ENCODE data around the gene LILRA2.
"Not testable (repeated sequence)": the region's sequence is repeated elsewhere in the genome, so short reads cannot be mapped to it uniquely, and the experiment has no call there.

Gene LILRA2

DNA sequence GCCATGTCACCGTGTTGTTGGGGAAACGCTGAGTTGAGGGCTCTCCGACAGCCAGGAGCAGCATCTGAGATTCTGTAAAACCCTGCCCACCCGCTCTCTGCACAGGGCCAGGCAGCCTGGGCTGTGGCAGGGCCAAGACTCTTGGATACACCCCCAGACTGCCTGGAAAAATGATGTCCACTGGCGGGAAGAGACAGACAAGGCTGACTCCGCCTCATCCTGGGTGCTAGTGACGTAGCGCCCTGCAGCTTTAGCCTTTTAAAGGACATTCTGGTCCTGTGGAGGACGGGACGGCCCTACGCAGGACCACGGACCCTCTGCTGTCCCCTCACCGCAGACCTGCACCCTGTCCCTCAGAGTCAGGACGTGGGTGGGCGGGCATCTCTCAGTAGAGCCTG is 20.7 kb upstream of the LILRA2 start:
- Mint-ChIP-seq H3K27me3 (peaks cover 13% of the 10 kb centered on the region), H3K27ac (no peak overlapping the region), H3K9me3 (peaks cover 2% of the 10 kb centered on the region), H3K4me1 (peaks cover 7% of the 10 kb centered on the region), H3K4me3 (no peak overlapping the region), H3K36me3 (peaks cover 4% of the 10 kb centered on the region)
- no peak for DNase-seq (ENCODE audit: low spot score in 2 of 2)
- no peak for ATAC-seq (ENCODE audit: low read depth)

DNA sequence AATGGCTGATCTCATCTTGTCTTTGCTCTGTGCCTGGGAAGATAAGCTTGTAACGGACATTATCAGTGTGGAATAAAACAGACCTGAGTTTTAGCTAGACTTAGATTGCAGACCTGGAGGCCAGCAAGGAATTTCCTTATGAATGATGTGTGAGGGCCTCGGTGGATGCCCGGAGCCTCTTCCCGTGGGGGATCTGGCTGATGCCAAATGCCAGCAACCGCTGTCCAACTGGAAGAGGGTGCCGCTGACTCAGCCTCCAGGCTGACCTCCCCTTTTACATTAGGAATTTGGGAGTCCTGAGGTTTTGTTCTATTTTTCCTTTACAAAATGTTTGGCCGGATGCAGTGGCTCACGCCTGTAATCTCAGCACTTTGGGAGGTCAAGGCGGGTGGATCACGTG is 19.6 kb upstream of the LILRA2 start:
- peaks cover 4% of the 10 kb centered on the region for H3K36me3 Mint-ChIP-seq
- H3K9me3 Mint-ChIP-seq: peaks cover 2% of the 10 kb centered on the region
- ATAC-seq (ENCODE audit: low read depth): no peak
- H3K4me3 Mint-ChIP-seq: no peak overlapping the region
- H3K27me3 Mint-ChIP-seq: peaks cover 17% of the 10 kb centered on the region
- no peak for DNase-seq (ENCODE audit: low spot score in 2 of 2)
- H3K27ac Mint-ChIP-seq: no peak overlapping the region
- peaks cover 7% of the 10 kb centered on the region for H3K4me1 Mint-ChIP-seq

DNA sequence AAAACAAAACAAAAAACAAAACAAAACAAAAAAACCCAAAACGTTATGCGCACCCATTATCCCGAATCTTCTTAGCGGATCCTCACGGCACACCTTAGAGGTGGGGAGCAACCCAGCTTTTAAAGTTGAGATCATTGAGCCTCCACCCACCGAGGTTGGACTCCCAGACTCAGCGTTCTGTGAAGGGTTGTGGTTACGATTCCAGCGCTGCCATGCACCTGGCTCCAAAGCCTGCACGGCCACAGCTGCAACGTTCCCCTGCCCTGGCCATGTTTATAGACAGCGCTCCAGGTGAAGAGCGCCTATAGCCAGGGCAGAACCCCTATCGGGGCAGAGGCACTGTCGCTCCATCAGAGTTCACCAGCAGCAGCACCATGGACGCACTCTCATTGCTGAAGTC is 18.7 kb upstream of the LILRA2 start:
- H3K4me1 Mint-ChIP-seq: peaks cover 7% of the 10 kb centered on the region

DNA sequence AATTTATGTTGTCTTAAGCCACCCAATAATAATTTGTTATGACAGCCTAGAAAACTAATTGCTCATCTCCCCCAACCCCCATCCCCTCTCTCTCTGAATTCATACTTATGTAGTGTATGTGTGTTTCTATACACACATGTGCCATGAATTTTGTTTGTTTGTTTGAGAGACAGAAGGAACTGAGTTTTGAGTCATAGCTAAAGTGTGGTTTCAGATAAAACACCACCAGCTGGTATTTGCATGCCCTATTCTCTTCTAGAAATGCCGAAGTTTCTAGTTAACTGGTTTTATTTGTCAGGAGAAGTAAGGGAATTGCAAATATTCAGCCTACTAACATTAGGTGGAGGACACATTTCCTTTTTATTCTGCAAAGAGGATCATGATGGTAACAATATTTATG is 17.4 kb upstream of the LILRA2 start:
- peaks cover 4% of the 10 kb centered on the region for H3K36me3 Mint-ChIP-seq
- no peak overlapping the region for H3K27ac Mint-ChIP-seq
- H3K9me3 Mint-ChIP-seq: peaks cover 2% of the 10 kb centered on the region
- no peak for DNase-seq (ENCODE audit: low spot score in 2 of 2)
- peaks cover 7% of the 10 kb centered on the region for H3K4me1 Mint-ChIP-seq
- no peak overlapping the region for H3K4me3 Mint-ChIP-seq
- ATAC-seq (ENCODE audit: low read depth): no peak
- peaks cover 17% of the 10 kb centered on the region for H3K27me3 Mint-ChIP-seq

More for the DNA sequence above, 18.7 kb upstream of the LILRA2 start:
- no peak for ATAC-seq (ENCODE audit: low read depth)
- DNase-seq (ENCODE audit: low spot score in 2 of 2): no peak
- Mint-ChIP-seq H3K9me3 (peaks cover 2% of the 10 kb centered on the region), H3K36me3 (peaks cover 4% of the 10 kb centered on the region), H3K27me3 (peaks cover 17% of the 10 kb centered on the region), H3K4me3 (no peak overlapping the region), H3K27ac (no peak overlapping the region)

DNA sequence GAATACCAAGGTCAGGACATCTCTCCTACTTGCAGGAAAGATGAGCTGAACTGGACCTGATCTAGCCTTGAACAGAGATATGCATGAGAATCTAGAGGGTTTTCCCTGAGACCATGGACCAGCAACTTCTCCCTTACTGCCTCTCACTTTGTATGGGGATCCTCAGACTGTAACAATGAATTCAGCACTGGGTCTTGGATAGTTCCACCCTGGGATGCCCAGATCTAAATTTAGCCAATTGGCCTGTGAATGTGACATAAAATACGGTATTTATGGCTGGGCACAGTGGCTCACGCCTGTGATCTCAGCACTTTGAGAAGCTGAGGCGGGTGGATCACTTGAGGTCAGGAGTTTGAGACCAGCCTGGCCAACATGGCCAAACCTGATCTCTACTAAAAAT is 15.3 kb upstream of the LILRA2 start:
- H3K27me3 Mint-ChIP-seq: peaks cover 14% of the 10 kb centered on the region
- H3K9me3 Mint-ChIP-seq: no peaks in the 10 kb centered on the region
- no peak overlapping the region for H3K27ac Mint-ChIP-seq

DNA sequence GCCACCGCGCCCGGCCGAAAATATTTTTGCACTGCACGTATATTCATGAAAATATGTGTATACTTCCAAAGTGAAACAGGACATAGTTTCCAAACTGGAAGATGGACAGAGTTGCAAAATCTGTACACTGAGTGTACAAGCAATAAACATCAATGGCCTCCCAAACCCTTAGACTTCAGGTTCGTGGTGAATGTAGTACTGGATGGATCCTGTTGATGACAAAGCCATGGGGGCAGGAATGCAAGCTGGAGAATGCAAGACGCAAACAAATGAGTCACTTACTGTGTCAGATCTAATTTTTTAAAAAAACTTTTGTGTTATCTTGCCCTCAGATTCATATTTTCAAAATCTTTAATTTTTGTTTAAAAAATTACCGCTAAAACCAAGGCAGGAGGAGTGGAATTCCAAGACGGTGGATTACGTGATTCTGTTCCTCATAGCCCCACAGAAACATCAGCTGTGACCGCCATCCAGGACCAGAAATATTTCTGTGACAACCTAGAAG is 12.7 kb upstream of the LILRA2 start:
- Mint-ChIP-seq H3K4me3 (no peak overlapping the region), H3K27ac (no peak overlapping the region), H3K9me3 (no peaks in the 10 kb centered on the region), H3K27me3 (peaks cover 10% of the 10 kb centered on the region), H3K36me3 (no peaks in the 10 kb centered on the region), H3K4me1 (no peaks in the 10 kb centered on the region)
- DNase-seq (ENCODE audit: low spot score in 2 of 2): no peak
- no peak for ATAC-seq (ENCODE audit: low read depth)

More for the DNA sequence above, 15.3 kb upstream of the LILRA2 start:
- ATAC-seq (ENCODE audit: low read depth) (no peak), DNase-seq (ENCODE audit: low spot score in 2 of 2) (no peak)
- Mint-ChIP-seq H3K4me3 (no peak overlapping the region), H3K4me1 (no peaks in the 10 kb centered on the region), H3K36me3 (no peaks in the 10 kb centered on the region)

DNA sequence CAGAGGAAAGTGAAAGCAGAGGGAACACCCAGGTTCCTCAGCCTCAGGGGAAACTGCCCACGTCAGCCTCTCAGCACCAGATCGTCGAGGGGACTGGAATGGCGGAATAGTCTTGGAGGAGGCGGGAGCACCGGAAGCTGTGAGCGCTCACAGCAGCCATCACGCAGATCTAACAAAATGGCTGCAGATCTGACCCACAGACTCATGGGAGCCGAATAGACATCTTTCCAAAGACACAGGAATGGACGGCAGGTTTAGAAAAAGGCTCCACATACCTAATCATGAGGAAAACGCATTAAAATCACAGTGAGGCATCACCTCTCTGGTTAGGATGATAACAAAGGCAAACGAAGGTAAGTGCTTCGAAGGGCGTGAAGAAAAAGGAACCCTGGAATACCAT is 11.8 kb upstream of the LILRA2 start:
- ATAC-seq (ENCODE audit: low read depth) (no peak), DNase-seq (ENCODE audit: low spot score in 2 of 2) (no peak)
- Mint-ChIP-seq H3K36me3 (no peaks in the 10 kb centered on the region), H3K4me3 (no peak overlapping the region), H3K4me1 (peaks cover 1% of the 10 kb centered on the region), H3K27me3 (peaks cover 10% of the 10 kb centered on the region), H3K27ac (no peak overlapping the region), H3K9me3 (no peaks in the 10 kb centered on the region)

DNA sequence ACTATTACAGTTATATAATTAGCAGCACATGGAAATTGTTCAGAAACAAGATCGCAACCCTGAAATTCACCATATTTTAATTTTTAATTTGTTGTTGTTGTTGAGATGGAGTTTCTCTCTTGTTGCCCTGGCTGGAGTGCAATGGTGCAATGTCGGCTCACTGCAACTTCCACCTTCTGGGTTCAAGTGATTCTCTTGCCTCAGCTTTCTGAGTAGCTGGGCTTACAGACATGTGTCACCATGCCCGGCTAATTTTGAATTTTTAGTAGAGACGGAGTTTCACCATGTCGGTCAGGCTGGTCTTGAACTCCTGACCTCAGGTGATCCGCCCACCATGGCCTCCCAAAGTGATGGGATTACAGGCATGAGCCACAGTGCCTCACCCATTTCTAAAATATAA is 10.4 kb upstream of the LILRA2 start:
- H3K27ac Mint-ChIP-seq; H3K36me3 Mint-ChIP-seq; H3K9me3 Mint-ChIP-seq; H3K4me1 Mint-ChIP-seq; H3K4me3 Mint-ChIP-seq; ATAC-seq (ENCODE audit: low read depth); H3K27me3 Mint-ChIP-seq; DNase-seq (ENCODE audit: low spot score in 2 of 2): not testable (repeated sequence)

DNA sequence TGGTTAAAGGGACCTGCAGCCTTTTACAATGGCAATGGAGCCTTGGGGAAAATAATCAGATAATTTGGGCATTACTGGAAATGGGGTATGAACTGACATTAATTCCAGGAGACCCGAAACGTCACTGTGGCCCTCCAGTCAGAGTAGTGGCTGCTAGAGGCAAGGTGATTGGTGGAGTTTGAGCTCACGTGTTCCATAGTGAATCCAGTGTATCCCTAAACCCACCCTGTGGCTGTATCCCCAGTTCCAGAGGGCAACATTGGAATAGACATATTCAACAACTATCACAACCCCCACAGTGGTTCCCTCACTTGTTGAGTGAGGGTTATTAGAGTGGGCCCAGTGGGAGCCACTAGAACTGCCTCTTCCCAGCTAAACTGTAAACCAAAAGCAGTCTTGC is 3.3 kb upstream of the LILRA2 start:
- no peak overlapping the region for H3K27ac Mint-ChIP-seq
- ATAC-seq (ENCODE audit: low read depth) (no peak), DNase-seq (ENCODE audit: low spot score in 2 of 2) (no peak)
- H3K9me3 Mint-ChIP-seq: no peaks in the 10 kb centered on the region
- H3K4me1 Mint-ChIP-seq: peaks cover 31% of the 10 kb centered on the region
- H3K27me3 Mint-ChIP-seq: peaks cover 3% of the 10 kb centered on the region
- no peak overlapping the region for H3K4me3 Mint-ChIP-seq
- H3K36me3 Mint-ChIP-seq: no peaks in the 10 kb centered on the region

DNA sequence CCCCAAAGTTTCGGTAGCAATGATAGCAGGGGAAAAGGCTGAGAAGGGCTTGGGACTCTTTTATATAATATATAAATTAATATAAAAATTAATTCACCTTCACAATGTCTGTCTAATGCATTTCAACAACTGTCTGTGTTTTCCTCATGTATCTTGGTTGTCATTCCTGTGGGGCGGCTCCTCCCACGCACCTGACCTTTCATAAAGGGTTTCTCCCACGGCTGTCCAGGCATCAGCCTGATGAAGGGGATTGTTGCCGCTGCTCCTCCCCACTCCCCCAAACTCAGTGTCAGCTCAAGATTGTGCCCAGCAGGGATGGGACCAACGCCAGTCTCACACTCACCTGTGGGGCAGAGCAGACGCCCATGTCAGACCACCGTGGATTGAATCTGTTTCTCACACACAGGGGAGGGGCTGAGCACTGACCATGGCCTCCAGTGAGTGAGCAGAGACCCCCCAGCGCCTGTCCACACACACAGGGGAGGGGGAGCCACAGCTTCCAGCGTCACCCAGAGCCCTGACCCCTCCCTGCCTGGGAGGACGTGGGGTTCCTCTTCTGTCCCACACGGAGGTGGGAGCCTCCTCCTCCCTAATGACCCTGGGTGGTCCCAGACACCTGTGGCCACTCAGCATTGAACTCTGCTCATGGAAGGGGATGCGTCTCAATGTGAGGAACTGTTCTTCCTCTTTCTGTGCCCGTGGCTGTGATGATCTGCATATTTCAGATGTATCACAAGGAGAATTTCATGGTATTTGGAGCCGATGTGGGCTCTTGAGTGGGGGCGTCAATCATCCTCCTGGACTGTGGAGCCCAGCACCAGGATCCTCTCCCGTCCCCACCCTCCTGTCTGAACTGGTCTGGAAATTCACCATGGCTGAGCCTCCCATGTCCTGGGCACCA is 1.6 kb upstream of the LILRA2 start:
- Mint-ChIP-seq H3K4me1 (peaks cover 29% of the 10 kb centered on the region), H3K27ac (peak overlapping the region; percentile 16)
- peak; percentile 24 for ATAC-seq (ENCODE audit: low read depth)
- H3K27me3 Mint-ChIP-seq; H3K9me3 Mint-ChIP-seq; H3K4me3 Mint-ChIP-seq; H3K36me3 Mint-ChIP-seq; DNase-seq (ENCODE audit: low spot score in 2 of 2): not testable (repeated sequence)

DNA sequence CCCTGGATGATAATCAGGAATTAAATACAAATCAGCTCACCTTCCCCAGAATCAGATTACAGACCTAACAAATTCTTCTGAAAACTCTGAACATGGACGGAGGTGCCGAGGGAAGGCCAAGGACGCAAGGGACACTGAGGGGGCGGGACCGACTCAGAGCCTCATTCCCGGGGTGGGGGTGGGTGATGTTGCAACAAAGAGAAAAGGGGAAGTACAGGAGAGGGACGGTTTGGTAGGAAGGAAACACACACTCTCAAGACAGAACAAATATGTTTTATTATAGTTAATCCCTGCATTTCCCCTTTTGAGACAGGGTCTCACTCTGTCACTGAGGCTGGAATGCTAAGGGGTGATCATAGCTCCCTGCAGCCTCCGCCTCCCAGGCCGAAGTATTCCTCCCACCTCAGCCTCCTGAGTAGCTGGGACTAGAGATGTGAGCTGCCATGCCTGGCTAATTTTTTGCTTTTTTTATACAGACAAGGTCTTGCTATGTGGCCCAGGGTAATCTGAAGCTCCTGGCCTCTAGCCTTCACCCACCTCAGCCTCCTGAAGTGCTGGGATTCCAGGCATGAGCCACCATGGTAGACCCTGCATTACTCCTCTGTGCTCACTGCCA is 786 bp upstream of the LILRA2 start:
- DNase-seq (ENCODE audit: low spot score in 2 of 2) (no peak), ATAC-seq (ENCODE audit: low read depth) (peak; percentile 49)
- Mint-ChIP-seq H3K9me3 (no peaks in the 10 kb centered on the region), H3K4me1 (peaks cover 25% of the 10 kb centered on the region), H3K27ac (peak overlapping the region; percentile 16), H3K4me3 (peak overlapping the region; percentile 74), H3K27me3 (peaks cover 6% of the 10 kb centered on the region), H3K36me3 (no peaks in the 10 kb centered on the region)

DNA sequence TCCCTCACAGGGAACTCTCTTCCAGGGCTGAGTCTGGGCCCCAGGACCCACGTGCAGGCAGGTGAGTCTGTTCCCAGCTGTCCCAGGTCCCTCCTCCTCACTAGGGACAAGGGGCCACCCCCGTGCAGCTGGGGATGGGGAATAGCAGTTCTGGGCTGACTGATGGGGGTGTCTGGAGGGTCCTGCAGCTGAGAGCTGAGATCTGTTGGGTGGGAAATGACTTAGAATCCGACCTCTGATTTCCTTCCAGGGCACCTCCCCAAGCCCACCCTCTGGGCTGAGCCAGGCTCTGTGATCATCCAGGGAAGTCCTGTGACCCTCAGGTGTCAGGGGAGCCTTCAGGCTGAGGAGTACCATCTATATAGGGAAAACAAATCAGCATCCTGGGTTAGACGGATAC is 461 bp downstream of the LILRA2 start:
- no peaks in the 10 kb centered on the region for H3K36me3 Mint-ChIP-seq
- peaks cover 6% of the 10 kb centered on the region for H3K27me3 Mint-ChIP-seq
- no peak overlapping the region for H3K27ac Mint-ChIP-seq
- H3K4me3 Mint-ChIP-seq: peak overlapping the region; percentile 74
- H3K9me3 Mint-ChIP-seq: no peaks in the 10 kb centered on the region
- peaks cover 19% of the 10 kb centered on the region for H3K4me1 Mint-ChIP-seq
- ATAC-seq (ENCODE audit: low read depth) (no peak), DNase-seq (ENCODE audit: low spot score in 2 of 2) (no peak)

DNA sequence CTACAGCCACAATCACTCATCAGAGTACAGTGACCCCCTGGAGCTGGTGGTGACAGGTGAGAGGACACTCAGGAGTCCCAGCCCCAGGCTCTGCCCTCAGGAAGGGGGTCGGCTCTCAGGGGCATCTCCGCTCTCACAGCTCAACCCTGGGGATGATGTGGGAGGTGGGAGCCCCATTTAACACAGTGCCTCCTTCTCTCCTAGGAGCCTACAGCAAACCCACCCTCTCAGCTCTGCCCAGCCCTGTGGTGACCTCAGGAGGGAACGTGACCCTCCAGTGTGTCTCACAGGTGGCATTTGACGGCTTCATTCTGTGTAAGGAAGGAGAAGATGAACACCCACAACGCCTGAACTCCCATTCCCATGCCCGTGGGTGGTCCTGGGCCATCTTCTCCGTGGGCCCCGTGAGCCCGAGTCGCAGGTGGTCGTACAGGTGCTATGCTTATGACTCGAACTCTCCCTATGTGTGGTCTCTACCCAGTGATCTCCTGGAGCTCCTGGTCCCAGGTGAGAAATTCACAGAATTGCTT is 1.0 kb downstream of the LILRA2 start:
- Mint-ChIP-seq H3K36me3 (no peaks in the 10 kb centered on the region), H3K9me3 (no peaks in the 10 kb centered on the region), H3K27ac (no peak overlapping the region), H3K4me1 (peaks cover 19% of the 10 kb centered on the region), H3K4me3 (no peak overlapping the region), H3K27me3 (peaks cover 6% of the 10 kb centered on the region)
- ATAC-seq (ENCODE audit: low read depth): no peak
- DNase-seq (ENCODE audit: low spot score in 2 of 2): no peak

DNA sequence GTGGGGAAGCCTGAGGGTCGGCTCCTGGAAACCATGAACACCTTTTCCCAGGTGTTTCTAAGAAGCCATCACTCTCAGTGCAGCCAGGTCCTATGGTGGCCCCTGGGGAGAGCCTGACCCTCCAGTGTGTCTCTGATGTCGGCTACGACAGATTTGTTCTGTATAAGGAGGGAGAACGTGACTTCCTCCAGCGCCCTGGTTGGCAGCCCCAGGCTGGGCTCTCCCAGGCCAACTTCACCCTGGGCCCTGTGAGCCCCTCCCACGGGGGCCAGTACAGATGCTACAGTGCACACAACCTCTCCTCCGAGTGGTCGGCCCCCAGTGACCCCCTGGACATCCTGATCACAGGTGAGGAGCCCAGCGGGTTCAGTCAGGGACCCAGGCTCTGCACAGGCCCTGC is 1.6 kb downstream of the LILRA2 start:
- not testable (repeated sequence) for H3K27ac Mint-ChIP-seq; H3K4me3 Mint-ChIP-seq; DNase-seq (ENCODE audit: low spot score in 2 of 2); H3K27me3 Mint-ChIP-seq; ATAC-seq (ENCODE audit: low read depth); H3K36me3 Mint-ChIP-seq; H3K9me3 Mint-ChIP-seq
- peaks cover 19% of the 10 kb centered on the region for H3K4me1 Mint-ChIP-seq

Data from memory B cell (primary cell).